Nucleus accumbens (tissue), 56 donors: Measurements from ENCODE around the gene WDR70.

ENCODE experiments used
- DNase-seq, 56 donors: peaks; one replicate each; lab custom pipeline; 2025; lab: John Stamatoyannopoulos, UW

WDR70 gene

GRCh38 chr5:37738865-37739488 is 359.9 kb downstream of the WDR70 start:
- DNase-seq = no peak

- no peak for DNase-seq
Observed at GRCh38 chr5:37739817-37740261, 360.7 kb downstream of the WDR70 start.

GRCh38 chr5:37740331-37741066 is 361.4 kb downstream of the WDR70 start:
- DNase-seq = no peak

GRCh38 chr5:37742111-37742510 is 363.0 kb downstream of the WDR70 start:
- DNase-seq = no peak

DNA sequence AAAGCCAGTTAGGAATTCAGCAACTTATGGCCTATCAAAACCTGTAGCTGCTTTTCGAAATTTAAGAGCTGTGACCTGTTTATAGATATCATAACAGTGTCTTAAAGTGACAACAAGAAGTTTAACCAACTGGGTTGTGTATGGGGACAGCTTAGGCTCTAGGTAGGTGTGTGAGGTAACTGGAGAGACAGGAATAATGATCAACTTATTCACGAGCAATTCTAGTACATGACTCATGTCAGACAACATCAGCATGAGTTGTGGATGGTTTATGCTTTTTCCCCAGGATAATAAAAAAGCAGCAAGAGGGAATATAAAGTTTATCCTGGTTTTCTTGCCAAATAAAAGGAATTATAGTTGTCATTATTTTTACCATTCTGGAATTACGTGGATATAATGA is 372.1 kb downstream of the WDR70 start:
- DNase-seq = no peak

- no peak for DNase-seq
Observed at GRCh38 chr5:37754976-37755375, 375.9 kb downstream of the WDR70 start.

GRCh38 chr5:37755581-37755980 is 376.5 kb downstream of the WDR70 start:
- no peak for DNase-seq

DNA sequence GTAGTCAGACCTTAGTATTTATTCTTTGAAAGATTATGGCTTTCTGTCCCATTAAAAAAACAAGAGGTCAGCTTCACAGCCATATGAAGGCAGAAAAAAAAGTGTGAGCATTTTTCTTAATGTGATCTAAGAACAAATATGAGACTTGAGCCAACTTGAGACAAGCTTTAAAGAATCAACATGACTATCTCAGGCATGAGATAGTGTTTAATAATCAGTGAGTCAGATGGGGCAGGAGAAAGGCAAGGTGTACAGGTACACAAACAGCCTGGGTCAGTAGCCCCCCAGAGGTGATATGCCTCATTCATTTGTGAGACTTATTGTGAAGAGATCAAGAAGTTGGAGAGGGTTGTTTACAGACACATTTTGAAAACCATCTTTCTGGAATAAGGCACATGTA is 377.1 kb downstream of the WDR70 start:
- DNase-seq = no peak

DNA sequence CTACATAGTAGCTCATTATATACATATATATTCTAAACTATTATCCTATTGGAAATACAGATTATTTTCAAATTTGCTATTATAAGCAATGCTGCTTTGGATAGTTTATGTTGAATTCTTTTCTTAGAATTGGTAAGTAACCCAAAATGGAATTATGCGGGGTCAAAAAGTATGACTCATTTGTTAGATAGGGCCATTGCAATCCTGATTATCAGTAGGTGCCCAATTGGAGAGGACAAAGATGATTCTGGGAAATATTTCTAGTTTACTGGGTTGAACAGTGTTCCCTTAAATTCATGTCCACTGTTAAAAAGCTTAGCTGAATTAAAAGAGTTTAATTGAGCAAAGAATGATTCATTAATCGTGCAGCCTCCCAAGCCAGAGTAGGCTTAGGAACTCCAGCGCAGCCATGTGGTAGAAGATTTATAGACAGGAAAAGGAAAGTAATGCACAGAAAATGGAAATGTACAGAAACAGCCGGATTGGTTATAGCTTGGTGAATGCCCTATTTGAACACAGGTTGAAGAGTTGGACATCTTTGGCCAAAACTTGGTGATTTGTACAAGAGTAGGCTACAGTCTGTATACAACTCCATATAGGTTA is 379.0 kb downstream of the WDR70 start:
- DNase-seq = no peak

GRCh38 chr5:37767251-37767650 is 388.1 kb downstream of the WDR70 start:
- DNase-seq = no peak

DNA sequence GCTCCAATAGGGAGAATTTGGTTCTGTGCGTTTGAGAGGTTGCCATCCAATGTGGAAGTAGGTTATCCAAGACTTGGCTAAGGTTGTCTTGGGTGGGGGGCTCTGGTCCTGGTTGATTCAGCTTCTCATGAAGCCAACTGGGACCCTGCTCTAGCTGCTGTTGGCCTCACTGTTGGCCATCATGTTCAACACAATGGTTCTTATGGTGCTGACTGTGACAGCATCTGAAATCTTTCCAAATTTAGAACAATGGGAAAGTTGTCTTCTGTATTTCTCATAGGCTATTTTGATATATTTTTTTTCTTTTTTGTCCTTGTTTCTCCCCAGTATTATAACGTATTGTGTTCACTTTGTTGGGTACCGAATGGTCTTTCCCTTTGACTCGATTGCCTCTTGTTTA is 388.8 kb downstream of the WDR70 start:
- peak in 33 of 56 donors; percentile 2 to 64 (median 19) for DNase-seq

DNA sequence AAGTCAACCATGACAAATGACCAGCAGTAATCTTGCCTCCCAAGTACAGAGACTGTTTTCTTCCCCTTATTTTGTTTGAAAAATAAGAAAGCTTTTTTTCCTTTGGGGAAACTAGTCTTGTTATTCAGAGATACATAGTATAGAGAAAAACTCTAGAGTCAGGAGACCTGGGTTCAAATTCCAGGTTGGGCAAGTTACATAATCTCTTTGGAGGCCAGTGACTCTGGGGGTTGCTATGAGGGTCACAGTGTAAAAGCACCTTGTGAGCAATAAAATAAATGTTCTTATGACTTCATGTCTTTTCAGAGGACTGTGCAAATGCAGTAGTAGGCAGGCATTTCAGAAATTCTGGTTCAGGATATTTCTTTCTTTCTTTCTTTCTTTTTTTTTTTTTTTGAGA is 389.3 kb downstream of the WDR70 start:
- peak in 1 of 56 donors; percentile 44 for DNase-seq

- no peak for DNase-seq
Observed at GRCh38 chr5:37769108-37769507, 390.0 kb downstream of the WDR70 start.

- DNase-seq = no peak
Observed at GRCh38 chr5:37769840-37770239, 390.7 kb downstream of the WDR70 start.

DNA sequence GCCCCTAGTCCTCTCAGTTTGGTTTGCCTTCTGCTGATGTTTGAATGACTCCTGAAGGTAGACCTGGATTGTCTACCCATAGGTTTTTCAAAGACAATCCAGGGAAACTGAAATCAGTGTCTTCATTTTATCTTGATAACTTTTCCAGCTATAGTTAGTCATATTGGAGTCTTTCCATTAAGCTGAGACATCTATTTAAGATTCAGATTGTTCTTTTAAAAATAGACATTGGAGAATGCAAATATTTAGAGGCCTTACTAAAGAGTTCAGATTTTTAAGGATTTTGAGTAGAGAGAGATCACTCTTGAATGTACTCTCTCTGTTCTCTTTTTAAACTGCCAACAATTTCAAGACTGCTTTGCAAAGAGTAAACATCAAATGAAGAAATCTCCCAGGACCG is 391.7 kb downstream of the WDR70 start:
- no peak for DNase-seq

GRCh38 chr5:37771203-37771611 is 392.1 kb downstream of the WDR70 start:
- no peak for DNase-seq

- no peak for DNase-seq
Observed at GRCh38 chr5:37771731-37772130, 392.6 kb downstream of the WDR70 start.

- DNase-seq = no peak
Observed at GRCh38 chr5:37772255-37772654, 393.1 kb downstream of the WDR70 start.

DNA sequence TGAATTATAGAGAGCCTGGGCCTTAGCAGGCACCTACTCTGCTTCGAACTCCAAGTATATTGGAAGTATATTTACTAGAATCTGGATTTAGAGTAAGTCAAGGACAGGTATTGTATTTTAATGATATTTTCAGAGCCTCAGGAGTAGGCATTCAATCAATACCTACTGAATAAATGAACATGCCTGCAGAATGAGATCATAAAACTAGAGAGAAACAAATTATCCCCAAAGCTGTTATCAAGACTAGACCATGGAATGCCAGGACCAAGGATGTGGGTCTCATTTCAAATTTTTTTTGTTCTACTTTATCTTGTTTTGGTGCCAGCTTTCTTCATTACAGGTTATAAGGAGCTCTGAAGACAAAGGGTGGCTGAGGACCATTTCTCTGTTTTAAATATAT is 394.7 kb downstream of the WDR70 start:
- no peak for DNase-seq

DNA sequence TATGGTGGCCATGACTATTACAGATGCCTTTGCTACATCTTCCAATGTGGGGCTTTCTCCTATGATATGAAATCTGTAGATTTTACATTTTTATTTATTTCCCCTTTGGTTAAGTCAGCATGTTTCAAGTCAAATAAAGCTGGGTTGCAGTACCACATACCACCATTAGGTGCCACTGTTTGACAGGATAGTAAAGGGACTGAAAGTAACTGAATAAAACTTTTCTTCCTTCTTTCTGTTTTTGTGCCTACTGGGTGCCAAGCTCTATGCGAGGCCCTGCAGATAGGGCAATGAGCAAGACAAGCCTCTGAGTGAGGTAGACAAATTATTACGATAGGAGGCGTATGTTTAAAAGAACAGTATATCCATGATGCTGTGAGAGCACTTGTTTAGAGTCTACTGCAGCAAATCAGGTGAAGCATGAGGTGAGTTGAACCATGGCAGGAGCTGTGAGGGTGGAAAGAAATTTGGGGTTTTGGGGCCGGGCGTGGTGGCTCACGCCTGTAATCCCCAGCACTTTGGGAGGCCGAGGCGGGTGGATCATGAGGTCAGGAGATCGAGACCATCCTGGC is 395.9 kb downstream of the WDR70 start:
- DNase-seq = no peak

DNA sequence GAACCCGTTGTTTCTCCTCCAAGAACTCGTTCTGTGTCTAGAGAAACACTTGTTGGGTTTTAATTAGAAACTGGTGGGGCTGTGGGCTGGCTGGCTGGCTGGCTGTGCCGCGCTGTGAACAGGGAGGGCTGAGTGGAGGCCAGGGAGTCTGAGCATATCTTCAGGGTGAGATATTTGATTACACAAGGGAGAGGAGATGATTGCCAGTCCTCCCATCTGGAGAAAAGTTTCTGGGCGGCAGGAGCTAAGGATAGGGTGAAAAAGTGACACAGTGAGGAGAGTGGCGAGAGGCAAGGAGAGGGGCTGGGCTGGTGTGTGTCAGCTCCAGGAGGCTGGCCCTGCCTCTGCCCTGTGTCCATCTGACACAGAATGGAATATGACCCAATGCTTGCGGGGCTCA is 397.7 kb downstream of the WDR70 start:
- no peak for DNase-seq
